H9 (cell line): ENCODE measurements around the gene PKDCC. TPM values are rescaled to one million over a fixed set of nuclear protein-coding genes. Genes with fewer than 3 reads are reported as not detected.

Experiments
- DNase-seq: peaks from one replicate; pipeline ENCODE4 v3.0.0-alpha.2; 2017
- H2AFZ ChIP-seq: one replicate; pipeline ENCODE4 v1.6.1; 2013; ENCODE audit warnings: mild to moderate bottlenecking, low read length, control low read depth, moderate library complexity
- H2AK5ac ChIP-seq: 2 replicates; pipeline ENCODE4 v1.6.1; 2013; ENCODE audit warnings: low read length, control low read depth, mixed read lengths; ENCODE audit not compliant: insufficient read length
- H2BK120ac ChIP-seq: one replicate; pipeline ENCODE4 v1.6.1; 2013; ENCODE audit warnings: low read depth, mild to moderate bottlenecking, low read length, control low read depth, inconsistent platforms; ENCODE audit not compliant: poor library complexity, severe bottlenecking
- H2BK12ac ChIP-seq: 2 replicates; pipeline ENCODE4 v1.6.1; 2013; ENCODE audit warnings: low read length, control low read depth, mixed read lengths, low read depth; ENCODE audit not compliant: insufficient read length
- H2BK15ac ChIP-seq: 2 replicates; pipeline ENCODE4 v1.6.1; 2013; ENCODE audit warnings: low read depth, low read length, control low read depth
- H2BK20ac ChIP-seq: one replicate; pipeline ENCODE4 v1.6.1; 2013; ENCODE audit warnings: low read depth, mild to moderate bottlenecking, low read length, control low read depth, inconsistent platforms; ENCODE audit not compliant: poor library complexity, severe bottlenecking
- H2BK5ac ChIP-seq: 2 replicates; pipeline ENCODE4 v1.6.1; 2013; ENCODE audit warnings: low read length, control low read depth, mixed read lengths; ENCODE audit not compliant: insufficient read length
- H3K14ac ChIP-seq: 2 replicates; pipeline ENCODE4 v1.6.1; 2013; ENCODE audit warnings: low read length, control low read depth; ENCODE audit not compliant: insufficient read depth
- H3K18ac ChIP-seq: 2 replicates; pipeline ENCODE4 v1.6.1; 2013; ENCODE audit warnings: low read depth, mild to moderate bottlenecking, mixed read lengths, low read length, control low read depth; ENCODE audit not compliant: insufficient read length
- H3K23ac ChIP-seq: 2 replicates; pipeline ENCODE4 v1.6.1; 2013; ENCODE audit warnings: low read length, control low read depth, mixed read lengths, low read depth; ENCODE audit not compliant: insufficient read length
- H3K23me2 ChIP-seq: 2 replicates; pipeline ENCODE4 v1.6.1; 2013; ENCODE audit warnings: low read depth, mild to moderate bottlenecking, mixed read lengths, low read length, control low read depth; ENCODE audit not compliant: insufficient read length, poor library complexity, severe bottlenecking
- H3K27ac ChIP-seq: 2 replicates; pipeline ENCODE4 v1.5.1; 2013; ENCODE audit warnings: low read length, control low read depth, mixed read lengths, low read depth; ENCODE audit not compliant: insufficient read length
- H3K27me3 ChIP-seq: 2 replicates; pipeline ENCODE4 v1.6.1; 2013; ENCODE audit warnings: low read length, control low read depth, inconsistent platforms; ENCODE audit not compliant: insufficient read depth
- H3K4ac ChIP-seq: 2 replicates; pipeline ENCODE4 v1.6.1; 2013; ENCODE audit warnings: low read depth, mild to moderate bottlenecking, control low read depth, inconsistent platforms, low read length, moderate library complexity
- H3K4me1 ChIP-seq: 2 replicates; pipeline ENCODE4 v1.6.1; 2013; ENCODE audit warnings: low read length, control low read depth, inconsistent platforms; ENCODE audit not compliant: insufficient read depth
- H3K4me2 ChIP-seq: 2 replicates; pipeline ENCODE4 v1.6.1; 2013; ENCODE audit warnings: low read length, control low read depth, mixed read lengths; ENCODE audit not compliant: insufficient read length, insufficient read depth
- H3K56ac ChIP-seq: 2 replicates; pipeline ENCODE4 v1.6.1; 2013; ENCODE audit warnings: low read depth, mild to moderate bottlenecking, mixed read lengths, low read length, control low read depth; ENCODE audit not compliant: insufficient read length
- H3K79me1 ChIP-seq: 2 replicates; pipeline ENCODE4 v1.6.1; 2013; ENCODE audit warnings: low read depth, mild to moderate bottlenecking, moderate library complexity, low read length, control low read depth, inconsistent platforms; ENCODE audit not compliant: insufficient read depth, poor library complexity, severe bottlenecking
- H3K79me2 ChIP-seq: 2 replicates; pipeline ENCODE4 v1.6.1; 2013; ENCODE audit warnings: low read length, control low read depth, inconsistent platforms; ENCODE audit not compliant: insufficient read depth
- H3K9ac ChIP-seq: 2 replicates; pipeline ENCODE4 v1.6.1; 2013; ENCODE audit warnings: low read length, control low read depth, mixed read lengths; ENCODE audit not compliant: insufficient read length; ENCODE audit errors: extremely low read depth
- H3K9me3 ChIP-seq: one replicate; pipeline ENCODE4 v1.6.1; 2013; ENCODE audit warnings: low read depth, low read length, inconsistent platforms; ENCODE audit not compliant: control insufficient read depth
- H3T11ph ChIP-seq: one replicate; pipeline ENCODE4 v1.6.1; 2013; ENCODE audit warnings: mild to moderate bottlenecking, low read length, control low read depth, inconsistent platforms
- H4K20me1 ChIP-seq: one replicate; pipeline ENCODE4 v1.6.1; 2013; ENCODE audit not compliant: control insufficient read depth, insufficient read length, insufficient read depth
- H4K5ac ChIP-seq: 2 replicates; pipeline ENCODE4 v1.6.1; 2013; ENCODE audit warnings: low read depth, mild to moderate bottlenecking, mixed read lengths, low read length, control low read depth; ENCODE audit not compliant: insufficient read length
- H4K8ac ChIP-seq: replicated peaks from 2 replicates; pipeline ENCODE4 v1.6.1; 2013; ENCODE audit warnings: low read length, control low read depth, mixed read lengths, low read depth; ENCODE audit not compliant: insufficient read length
- H4K91ac ChIP-seq: 2 replicates; pipeline ENCODE4 v1.6.1; 2013; ENCODE audit warnings: low read depth, mild to moderate bottlenecking, moderate library complexity, mixed read lengths, low read length, control low read depth; ENCODE audit not compliant: insufficient read length
- H3K27ac Mint-ChIP-seq, 3 experiments: 2 replicates in 2 of 3; 3 replicates in 1 of 3; pipeline ENCODE4 v1.8.0; 2020 to 2021; ENCODE audit warnings: mixed read lengths in 3 of 3, mild to moderate bottlenecking in 1 of 3, moderate library complexity in 1 of 3
- H3K27me3 Mint-ChIP-seq: 2 replicates; pipeline ENCODE4 v1.8.0; 2021; ENCODE audit warnings: low read depth, mild to moderate bottlenecking, moderate library complexity, mixed read lengths
- H3K36me3 Mint-ChIP-seq, 3 experiments: 2 replicates in 2 of 3; 3 replicates in 1 of 3; pipeline ENCODE4 v1.8.0; 2020 to 2021; ENCODE audit warnings: low read depth in 3 of 3, mixed read lengths in 3 of 3; ENCODE audit not compliant: insufficient read depth in 1 of 3
- H3K4me1 Mint-ChIP-seq, 2 experiments: 2 replicates each; pipeline ENCODE4 v1.8.0; 2020; ENCODE audit warnings: mixed read lengths in 2 of 2
- H3K4me3 Mint-ChIP-seq, 2 experiments: 2 replicates in 1 of 2; 3 replicates in 1 of 2; pipeline ENCODE4 v1.8.0; 2020 to 2021; ENCODE audit warnings: mild to moderate bottlenecking in 2 of 2, mixed read lengths in 2 of 2, moderate library complexity in 1 of 2
- H3K9me3 Mint-ChIP-seq, 2 experiments: 2 replicates in 1 of 2; 3 replicates in 1 of 2; pipeline ENCODE4 v1.8.0; 2020; ENCODE audit warnings: mild to moderate bottlenecking in 2 of 2, mixed read lengths in 2 of 2, moderate library complexity in 1 of 2
- CTCF ChIP-seq: fragments of 200-600 bp; sonication (generic); conservative IDR thresholded peaks from 3 replicates; pipeline ENCODE4 v1.8.0; 2021; ENCODE audit warnings: antibody characterized with exemption, mild to moderate bottlenecking
- WGBS: extraction: QIAGEN DNeasy Blood & Tissue Kit; methylation state at CpG from one replicate; pipeline ENCODE4 v1.1.7; 2013; ENCODE audit warnings: missing lambda C conversion rate, low lambda C conversion rate, mixed read lengths; ENCODE audit not compliant: insufficient read length; ENCODE audit errors: extremely low coverage; 5-methylcytosine and 5-hydroxymethylcytosine counted together
- total RNA-seq: library from RNA; stranded (reverse); gene quantifications from 2 replicates; pipeline ENCODE4 v1.2.1, GENCODE V29; 2021

PKDCC gene
- total RNA-seq, 1 experiment from 2014 or later: 134 TPM

- Histone ChIP-seq H3K9me3 (no peaks in the 10 kb centered on the region), H3K27ac (no peak overlapping the region), H2BK12ac (no peak overlapping the region), H2BK20ac (no peak overlapping the region), H4K5ac (no peak overlapping the region), H3K4me1 (peaks cover 20% of the 10 kb centered on the region; the same call in 1 of the 2 replicates), H2BK15ac (no peak overlapping the region), H2BK120ac (no peak overlapping the region), H4K8ac (no peak overlapping the region), H3K4ac (no peak overlapping the region), H3K9ac (no peak overlapping the region), H2AFZ (no peak overlapping the region), H3T11ph (no peak overlapping the region), H3K18ac (no peak overlapping the region), H2BK5ac (no peak overlapping the region), H3K56ac (no peak overlapping the region), H3K27me3 (peaks cover 2% of the 10 kb centered on the region; the same call in 1 of the 2 replicates), H3K23me2 (no peaks in the 10 kb centered on the region), H2AK5ac (no peak overlapping the region), H4K20me1 (no peaks in the 10 kb centered on the region), H3K79me2 (no peaks in the 10 kb centered on the region), H3K14ac (no peak overlapping the region), H3K79me1 (no peaks in the 10 kb centered on the region), H3K23ac (no peak overlapping the region), H3K4me2 (no peak overlapping the region), H4K91ac (no peak overlapping the region)
- peaks cover 5 to 8% (median 6%) of the 10 kb centered on the region in 3 experiments; a peak in 6 of 7 replicates for H3K36me3 Mint-ChIP-seq
- H3K27me3 Mint-ChIP-seq: peaks cover 20% of the 10 kb centered on the region
- peaks cover 58% of the 10 kb centered on the region in 2 experiments for H3K4me1 Mint-ChIP-seq
- no peak for TF ChIP-seq CTCF
- H3K4me3 Mint-ChIP-seq: peak overlapping the region in 1 of 2 experiments; percentile 13; a peak in 1 of 5 replicates
- DNase-seq: no peak
- H3K9me3 Mint-ChIP-seq: peaks cover 3 to 6% of the 10 kb centered on the region in 2 experiments; a peak in 4 of 5 replicates
- H3K27ac Mint-ChIP-seq: peak overlapping the region in 1 of 3 experiments; percentile 34; a peak in 1 of 7 replicates
- no CpG with 5 or more reads among the region's 6 CpGs for WGBS
Observed at GRCh38 chr2:42032224-42032620, 15.6 kb upstream of the PKDCC start.
